T-helper 1 cell treated with Interleukin-12 subunit alpha and Interleukin-12 subunit beta and Interleukin-4 antibody, amounts not matched to agents 30 μg/mL and 1 μg/mL, for 36 hours (primary cell): ENCODE results near the gene CHST11.
A peak's percentile ranks its signal among the peaks of the same experiment; 100 is the strongest.

Experiments
- H3K27ac Mint-ChIP-seq: one replicate; pipeline ENCODE4 v1.8.0; 2021; ENCODE audit warnings: mild to moderate bottlenecking, mixed read lengths
- H3K27me3 Mint-ChIP-seq: one replicate; pipeline ENCODE4 v1.8.0; 2021; ENCODE audit warnings: low read depth, mixed read lengths
- H3K36me3 Mint-ChIP-seq: one replicate; pipeline ENCODE4 v1.8.0; 2021; ENCODE audit warnings: low read depth, mixed read lengths
- H3K4me1 Mint-ChIP-seq: one replicate; pipeline ENCODE4 v1.8.0; 2021; ENCODE audit warnings: low read depth, mixed read lengths
- H3K4me3 Mint-ChIP-seq: one replicate; pipeline ENCODE4 v1.8.0; 2021; ENCODE audit warnings: mild to moderate bottlenecking, moderate library complexity, mixed read lengths
- H3K9me3 Mint-ChIP-seq: one replicate; pipeline ENCODE4 v1.8.0; 2021; ENCODE audit warnings: mixed read lengths

The CHST11 gene

DNA sequence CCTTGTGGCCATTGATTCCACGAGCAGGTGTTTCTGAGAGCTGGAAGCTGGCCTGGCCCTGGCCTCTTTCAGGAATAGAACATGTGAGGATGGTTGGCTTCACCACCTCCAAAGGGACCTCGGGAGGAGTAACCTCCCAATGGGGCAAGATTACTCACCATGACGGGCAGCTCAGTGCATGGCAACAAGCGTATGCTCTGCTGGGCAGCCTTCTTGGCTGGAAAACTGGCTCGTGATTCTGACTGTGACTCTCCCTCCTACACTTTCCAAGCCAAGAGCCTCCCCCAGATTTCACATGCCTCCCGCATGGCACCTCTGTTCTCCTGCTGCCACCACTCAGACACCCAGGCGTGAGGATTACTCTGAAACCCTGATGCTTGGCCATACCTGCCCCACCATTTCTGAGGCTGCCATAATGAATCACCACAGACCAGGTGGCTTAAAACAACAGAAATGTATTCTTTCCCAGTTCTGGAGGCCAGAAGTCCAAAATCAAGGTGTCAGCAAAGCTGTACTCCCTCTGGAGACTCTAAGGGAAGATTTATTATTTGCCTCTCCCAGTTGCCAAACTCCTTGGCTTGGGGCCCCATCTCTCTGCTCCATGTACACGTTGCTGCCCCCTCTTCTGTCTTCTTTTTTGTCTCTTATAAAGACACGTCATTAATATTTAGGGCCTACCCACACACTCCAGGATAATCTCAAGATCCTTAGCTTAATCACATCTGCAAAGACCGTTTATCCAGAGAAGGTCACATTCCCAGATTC lies 215.9 kb downstream of the CHST11 start:
- no peaks in the 10 kb centered on the region for H3K9me3 Mint-ChIP-seq
- H3K4me1 Mint-ChIP-seq: peaks cover 63% of the 10 kb centered on the region
- no peaks in the 10 kb centered on the region for H3K27me3 Mint-ChIP-seq
- peak overlapping the region; percentile 9 for H3K4me3 Mint-ChIP-seq
- peaks cover 21% of the 10 kb centered on the region for H3K36me3 Mint-ChIP-seq
- peak overlapping the region; percentile 96 for H3K27ac Mint-ChIP-seq

DNA sequence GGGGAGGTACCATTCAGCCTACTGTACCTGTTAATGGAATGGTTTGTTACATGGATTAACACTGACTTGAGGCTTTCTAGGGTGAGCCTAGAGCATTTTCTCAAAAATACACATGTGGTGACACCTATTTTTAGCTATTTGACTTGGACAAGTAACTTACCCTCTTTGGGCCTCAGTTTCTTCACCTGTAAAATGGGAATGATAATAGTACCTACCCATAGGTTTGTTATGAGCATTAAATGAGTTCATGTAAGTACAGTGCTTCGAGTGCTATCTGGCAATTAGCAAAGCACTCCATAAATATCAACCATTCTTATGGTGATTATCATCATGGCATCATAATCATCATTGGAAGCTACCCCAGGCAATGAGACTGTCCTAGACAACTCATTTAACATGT lies 216.5 kb downstream of the CHST11 start:
- Mint-ChIP-seq H3K36me3 (peaks cover 21% of the 10 kb centered on the region), H3K27ac (peak overlapping the region; percentile 96), H3K4me3 (no peak overlapping the region), H3K27me3 (no peaks in the 10 kb centered on the region), H3K4me1 (peaks cover 67% of the 10 kb centered on the region), H3K9me3 (no peaks in the 10 kb centered on the region)

- peak overlapping the region; percentile 53 for H3K27ac Mint-ChIP-seq
- H3K9me3 Mint-ChIP-seq: no peaks in the 10 kb centered on the region
- peaks cover 68% of the 10 kb centered on the region for H3K4me1 Mint-ChIP-seq
- H3K27me3 Mint-ChIP-seq: no peaks in the 10 kb centered on the region
- H3K36me3 Mint-ChIP-seq: peaks cover 23% of the 10 kb centered on the region
- no peak overlapping the region for H3K4me3 Mint-ChIP-seq
Observed at GRCh38 chr12:104673696-104674482, 217.1 kb downstream of the CHST11 start.

- Mint-ChIP-seq H3K27me3 (no peaks in the 10 kb centered on the region), H3K27ac (no peak overlapping the region), H3K36me3 (peaks cover 22% of the 10 kb centered on the region), H3K4me1 (peaks cover 68% of the 10 kb centered on the region), H3K9me3 (no peaks in the 10 kb centered on the region), H3K4me3 (no peak overlapping the region)
Observed at GRCh38 chr12:104676636-104677035, 219.9 kb downstream of the CHST11 start.

GRCh38 chr12:104677441-104678089 lies 220.8 kb downstream of the CHST11 start:
- H3K9me3 Mint-ChIP-seq: no peaks in the 10 kb centered on the region
- H3K36me3 Mint-ChIP-seq: peaks cover 22% of the 10 kb centered on the region
- H3K27me3 Mint-ChIP-seq: no peaks in the 10 kb centered on the region
- H3K27ac Mint-ChIP-seq: peak overlapping the region; percentile 69
- no peak overlapping the region for H3K4me3 Mint-ChIP-seq
- peaks cover 68% of the 10 kb centered on the region for H3K4me1 Mint-ChIP-seq

GRCh38 chr12:104680070-104680469 lies 223.3 kb downstream of the CHST11 start:
- Mint-ChIP-seq H3K36me3 (peaks cover 20% of the 10 kb centered on the region), H3K9me3 (peaks cover 5% of the 10 kb centered on the region), H3K27ac (peak overlapping the region; percentile 80), H3K4me1 (peaks cover 67% of the 10 kb centered on the region), H3K27me3 (no peaks in the 10 kb centered on the region), H3K4me3 (peak overlapping the region; percentile 47)

- Mint-ChIP-seq H3K36me3 (peaks cover 23% of the 10 kb centered on the region), H3K27ac (peak overlapping the region; percentile 80), H3K9me3 (peaks cover 5% of the 10 kb centered on the region), H3K27me3 (no peaks in the 10 kb centered on the region), H3K4me3 (no peak overlapping the region), H3K4me1 (peaks cover 67% of the 10 kb centered on the region)
Observed at GRCh38 chr12:104680491-104680890, 223.7 kb downstream of the CHST11 start.

GRCh38 chr12:104681012-104681690 lies 224.4 kb downstream of the CHST11 start:
- H3K36me3 Mint-ChIP-seq: peaks cover 24% of the 10 kb centered on the region
- H3K27ac Mint-ChIP-seq: peak overlapping the region; percentile 80
- peak overlapping the region; percentile 36 for H3K4me3 Mint-ChIP-seq
- H3K27me3 Mint-ChIP-seq: no peaks in the 10 kb centered on the region
- peaks cover 74% of the 10 kb centered on the region for H3K4me1 Mint-ChIP-seq
- H3K9me3 Mint-ChIP-seq: peaks cover 5% of the 10 kb centered on the region

DNA sequence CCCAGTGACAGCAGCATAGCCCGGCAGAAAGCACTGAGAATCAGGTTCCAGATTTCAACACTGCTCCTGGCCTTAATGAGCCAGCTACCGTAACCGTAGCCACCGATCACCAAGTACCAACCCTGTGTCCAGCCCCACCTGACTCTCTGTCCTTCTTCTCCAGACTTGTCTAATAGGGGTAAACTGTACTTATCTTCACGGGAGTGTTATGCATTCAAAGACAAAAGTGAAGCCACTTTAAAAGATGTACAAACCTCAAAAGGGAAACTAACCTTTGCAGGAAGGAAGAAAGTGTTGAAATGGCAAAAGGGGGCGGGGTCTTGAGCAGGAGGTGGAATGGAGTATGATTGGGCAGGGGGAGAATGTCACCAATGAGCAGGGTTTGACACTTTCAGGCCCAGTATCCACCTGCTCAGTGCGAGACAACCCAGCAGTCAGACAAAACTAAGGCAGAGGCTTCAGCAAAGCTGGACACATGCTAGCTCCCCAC lies 226.1 kb downstream of the CHST11 start:
- Mint-ChIP-seq H3K36me3 (peaks cover 28% of the 10 kb centered on the region), H3K9me3 (peaks cover 5% of the 10 kb centered on the region), H3K27me3 (no peaks in the 10 kb centered on the region), H3K27ac (peak overlapping the region; percentile 94), H3K4me3 (peak overlapping the region; percentile 76), H3K4me1 (peaks cover 79% of the 10 kb centered on the region)

DNA sequence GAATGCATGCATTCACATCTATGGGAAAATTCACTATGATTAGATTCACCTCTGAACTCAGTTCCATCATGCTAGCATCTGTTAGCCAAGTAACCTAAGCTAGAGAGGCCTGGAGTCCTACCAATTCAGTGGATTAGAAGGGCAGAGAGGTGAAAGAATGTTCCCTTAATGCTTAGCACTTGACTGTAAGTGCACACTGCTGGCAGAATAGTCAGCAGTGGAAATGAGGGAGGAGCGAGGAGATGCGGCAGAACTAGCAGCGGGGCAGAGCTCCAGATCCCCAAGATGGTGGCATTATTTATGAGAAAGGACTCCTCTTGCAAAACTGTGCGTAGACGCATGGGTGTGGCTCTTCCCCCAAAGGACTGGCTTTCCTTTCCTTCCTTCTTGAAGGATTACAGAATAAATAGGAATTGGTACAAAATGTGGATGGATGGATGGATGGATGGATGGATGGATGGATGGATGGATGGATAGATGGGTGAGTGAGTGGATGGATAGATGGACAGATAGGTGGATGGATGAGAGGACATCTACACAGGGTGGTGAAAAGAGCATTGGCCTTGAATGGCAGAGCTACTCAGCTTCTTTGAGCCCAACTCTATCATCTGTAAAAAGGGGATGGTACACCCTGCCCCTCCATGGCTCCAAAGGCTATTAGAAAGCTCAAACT lies 227.2 kb downstream of the CHST11 start:
- H3K36me3 Mint-ChIP-seq: peaks cover 26% of the 10 kb centered on the region
- H3K27ac Mint-ChIP-seq: peak overlapping the region; percentile 65
- H3K4me1 Mint-ChIP-seq: peaks cover 79% of the 10 kb centered on the region
- peaks cover 5% of the 10 kb centered on the region for H3K9me3 Mint-ChIP-seq
- no peaks in the 10 kb centered on the region for H3K27me3 Mint-ChIP-seq
- peak overlapping the region; percentile 1 for H3K4me3 Mint-ChIP-seq

DNA sequence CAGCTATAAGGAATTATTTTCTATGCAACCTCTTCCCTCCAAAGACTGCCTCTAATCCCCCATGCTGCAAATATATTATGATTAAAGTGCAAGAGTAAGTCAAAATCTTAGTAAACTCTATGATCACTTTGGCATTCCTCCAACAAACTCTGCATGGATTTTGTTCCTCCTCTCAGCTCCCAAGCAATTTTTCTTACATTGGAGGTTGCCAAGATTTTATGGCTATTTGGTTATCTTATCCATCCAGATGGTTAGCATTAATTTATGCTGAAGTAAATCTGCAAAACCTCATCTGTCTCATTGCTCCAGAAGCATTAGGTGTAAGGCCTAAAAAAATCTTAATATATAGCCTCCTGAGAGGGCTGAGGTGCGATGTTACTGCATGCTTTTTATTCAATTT lies 228.1 kb downstream of the CHST11 start:
- Mint-ChIP-seq H3K4me1 (peaks cover 81% of the 10 kb centered on the region), H3K36me3 (peaks cover 31% of the 10 kb centered on the region), H3K27ac (peak overlapping the region; percentile 16), H3K27me3 (no peaks in the 10 kb centered on the region), H3K4me3 (no peak overlapping the region), H3K9me3 (peaks cover 5% of the 10 kb centered on the region)

DNA sequence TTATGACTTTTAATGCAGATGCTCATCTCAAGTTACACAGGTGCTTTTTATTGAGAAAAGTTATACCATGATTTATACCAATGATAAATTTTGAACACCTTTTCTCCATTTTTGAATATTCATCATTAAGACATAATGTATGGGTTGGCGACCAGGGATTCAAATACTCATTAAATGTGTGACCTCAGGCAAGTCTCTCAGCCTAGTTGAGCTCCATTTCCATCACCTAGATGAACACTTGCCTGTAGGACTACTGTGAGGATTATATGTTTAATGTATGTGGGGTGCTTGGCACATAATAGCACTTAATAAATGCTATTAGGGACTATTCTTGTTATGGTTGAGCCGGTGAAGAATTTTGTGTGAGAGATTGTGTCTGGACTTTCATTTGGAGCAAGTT lies 228.6 kb downstream of the CHST11 start:
- Mint-ChIP-seq H3K27me3 (no peaks in the 10 kb centered on the region), H3K27ac (peak overlapping the region; percentile 73), H3K9me3 (peaks cover 5% of the 10 kb centered on the region), H3K4me3 (no peak overlapping the region), H3K36me3 (peaks cover 30% of the 10 kb centered on the region), H3K4me1 (peaks cover 81% of the 10 kb centered on the region)

DNA sequence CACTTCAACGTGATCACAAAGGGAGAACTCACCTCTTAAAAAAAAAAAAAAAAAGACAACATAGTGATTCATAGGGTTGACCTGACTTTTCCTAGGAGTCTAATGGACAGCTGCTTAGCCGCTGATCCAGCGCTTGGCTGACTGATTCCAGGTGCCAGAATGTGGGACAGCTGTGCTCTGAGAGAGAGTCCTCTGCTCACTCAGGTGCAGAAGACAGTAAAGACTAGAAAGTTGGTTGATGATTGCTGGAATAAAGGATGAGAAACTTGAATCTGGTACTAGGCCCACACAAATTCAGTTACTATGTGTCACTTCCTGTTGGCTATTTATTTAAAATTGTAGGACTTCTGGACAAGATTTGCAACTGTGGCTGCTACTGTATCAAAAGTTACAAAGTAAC lies 229.4 kb downstream of the CHST11 start:
- H3K36me3 Mint-ChIP-seq: peaks cover 29% of the 10 kb centered on the region
- peaks cover 80% of the 10 kb centered on the region for H3K4me1 Mint-ChIP-seq
- peak overlapping the region; percentile 39 for H3K4me3 Mint-ChIP-seq
- H3K27ac Mint-ChIP-seq: peak overlapping the region; percentile 97
- H3K27me3 Mint-ChIP-seq: no peaks in the 10 kb centered on the region
- H3K9me3 Mint-ChIP-seq: peaks cover 5% of the 10 kb centered on the region
